ENCODE results near the gene C6orf141. TPM values are rescaled to one million over a fixed set of nuclear protein-coding genes. Genes with fewer than 3 reads are reported as not detected.

C6orf141 gene
- total and polyA plus RNA-seq, 2 of the 8 experiments (the other 6 are each of a cell fraction or from before 2014, with no cell fraction given), result 7.6 to 16.1 TPM

GRCh38 chr6:49513153-49513989, 37.1 kb upstream of the C6orf141 start:
- Histone ChIP-seq H3K36me3 (ENCODE audit: control insufficient read depth in 2 of 4, insufficient read depth in 4 of 4, low read length in 3 of 4) (no peaks in the 10 kb centered on the region), H4K8ac (ENCODE audit: extremely low read depth, insufficient read depth, low read length) (no peak overlapping the region), H2BK12ac (ENCODE audit: low read depth, low read length) (no peak overlapping the region), H3K27me3 (replicated peaks in 1 of 4; ENCODE audit: control insufficient read depth in 3 of 4, extremely low read depth in 1 of 4, insufficient read depth in 3 of 4, low read length in 3 of 4) (no peaks in the 10 kb centered on the region), H3K79me1 (ENCODE audit: low read depth, low read length) (no peaks in the 10 kb centered on the region), H3K27ac (ENCODE audit: low read depth, low read length) (no peak overlapping the region), H3K4me1 (replicated peaks in 1 of 4; ENCODE audit: control insufficient read depth in 3 of 4, insufficient read depth in 4 of 4, low read length in 3 of 4) (peaks cover 0 to 2% (median under 1%) of the 10 kb centered on the region in 4 experiments; a peak in 2 of 7 replicates), H2AK5ac (ENCODE audit: low read depth, low read length) (no peak overlapping the region), H4K5ac (ENCODE audit: insufficient read length, low read depth, low read length) (no peak overlapping the region), H2AFZ (ENCODE audit: low read length) (no peak overlapping the region), H3K23me2 (ENCODE audit: low read depth, low read length) (no peaks in the 10 kb centered on the region), H3K9me3 (ENCODE audit: insufficient read depth in 2 of 2, low read depth in 1 of 2, low read length in 1 of 2) (peaks cover 0 to 2% of the 10 kb centered on the region in 2 experiments; a peak in 1 of 4 replicates), H2BK15ac (ENCODE audit: low read length) (no peak overlapping the region), H3K56ac (replicated peaks; ENCODE audit: insufficient read length, low read depth, low read length) (no peak overlapping the region), H2BK5ac (ENCODE audit: low read depth, low read length) (no peak overlapping the region), H3K23ac (ENCODE audit: insufficient read length) (no peak overlapping the region), H3K14ac (ENCODE audit: insufficient read length) (no peak overlapping the region), H3K79me2 (ENCODE audit: control insufficient read depth in 1 of 2, insufficient read depth in 2 of 2, low read length in 2 of 2) (no peaks in the 10 kb centered on the region), H2BK20ac (ENCODE audit: low read length) (no peak overlapping the region), H3K4me2 (ENCODE audit: insufficient read depth in 1 of 2, low read depth in 2 of 2, low read length in 2 of 2) (no peak overlapping the region), H3K4me3 (ENCODE audit: extremely low read depth in 1 of 4, insufficient read depth in 2 of 4, low read depth in 3 of 4, low read length in 4 of 4) (no peak overlapping the region), H4K91ac (replicated peaks; ENCODE audit: insufficient read length, low read length) (no peak overlapping the region), H3K4ac (replicated peaks; ENCODE audit: insufficient read length, low read depth, low read length) (no peak overlapping the region), H2BK120ac (replicated peaks; ENCODE audit: low read depth, low read length) (no peak overlapping the region), H3K9ac (replicated peaks in 1 of 4; ENCODE audit: extremely low read depth in 1 of 4, low read depth in 3 of 4, low read length in 3 of 4) (no peak overlapping the region), H4K20me1 (replicated peaks in 1 of 2; ENCODE audit: control insufficient read depth in 1 of 2, insufficient read depth in 2 of 2, low read length in 2 of 2) (no peaks in the 10 kb centered on the region), H3K18ac (ENCODE audit: extremely low read depth, low read length) (no peak overlapping the region)
- DNase-seq (ENCODE audit: low read depth in 1 of 2, low spot score in 2 of 2) (no peak), FAIRE-seq (no peak)
- ChIA-PET POLR2A (ENCODE audit: partially characterized antibody) (no interaction called here), CTCF (ENCODE audit: partially characterized antibody) (interaction anchor here (1.0 kb wide), 2 partner anchors 59 to 109 kb away, joined by 3 to 4 read pairs; no protein-coding TSS in a partner anchor)
- WGBS, 2 experiments (ENCODE audit: extremely low coverage in 1 of 2, insufficient coverage in 1 of 2, insufficient read length in 1 of 2, insufficient replicate concordance in 2 of 2, low coverage in 1 of 2, low lambda C conversion rate in 2 of 2, missing lambda C conversion rate in 1 of 2), result 88% methylated on average over 2 of the region's 2 CpGs; no CpG with 5 or more reads in 1 of the 2 experiments
- TF ChIP-seq SIN3A (conservative IDR thresholded peaks at IDR 0.05 in 1 of 2, IDR thresholded peaks at IDR 0.05 in 1 of 2; ENCODE audit: low read depth in 1 of 2, low read length in 2 of 2), result no peak
- no peak for TF ChIP-seq BACH1 (IDR thresholded peaks at IDR 0.05; ENCODE audit: low read length)
- TF ChIP-seq CHD2 (IDR thresholded peaks at IDR 0.05; ENCODE audit: low read length), result no peak
- TF ChIP-seq CBX5 (IDR thresholded peaks at IDR 0.05; ENCODE audit: low read depth, low read length), result no peak
- TF ChIP-seq ATF3 (IDR thresholded peaks at IDR 0.05; ENCODE audit: insufficient read depth, low read depth, low read length), result no peak
- TF ChIP-seq TAF7 (optimal IDR thresholded peaks at IDR 0.05; ENCODE audit: borderline replicate concordance, low read depth, low read length), result no peak
